GM12878 (cell line): ENCODE measurements around the gene SH3BGRL3. TPM values are rescaled to one million over a fixed set of nuclear protein-coding genes. Genes with fewer than 3 reads are reported as not detected.
A peak's percentile ranks its signal among the peaks of the same experiment; 100 is the strongest.

Experiments used
- ATAC-seq: fragments of 200-7000 bp; cut with Tn5 transposase; 3 replicates; pipeline ENCODE4 v1.9.1; 2020; ENCODE audit warnings: mild to moderate bottlenecking, moderate library complexity
- BruUV-seq: library from RNA; stranded (reverse); fragments of 400-500 nt; replicated peaks from 2 replicates; lab custom pipeline; 2021; lab: Mats Ljungman, UMichigan
- CTCF ChIA-PET: fragments of 300-600 bp; sonication (Branson Sonifier 250); formaldehyde crosslinking; extraction: SDS; loops from one replicate; lab custom pipeline; 2021; ENCODE audit warnings: inconsistent platforms; lab: Yijun Ruan, JAX
- POLR2A ChIA-PET: fragments of 350-600 bp; formaldehyde crosslinking; extraction: SDS; loops from one replicate; lab custom pipeline; 2021; ENCODE audit warnings: inconsistent platforms; lab: Charles Lee
- RAD21 ChIA-PET: fragments of 300-600 bp; sonication (Branson Sonifier 250); formaldehyde crosslinking; loops from one replicate; lab custom pipeline; 2023; ENCODE audit warnings: antibody characterized with exemption; ENCODE audit not compliant: unreplicated experiment; lab: Charles Lee
- SMC1A ChIA-PET: fragments of 300-600 bp; sonication (Branson Sonifier 250); formaldehyde crosslinking; loops from one replicate; lab custom pipeline; 2023; ENCODE audit not compliant: unreplicated experiment, uncharacterized antibody; lab: Charles Lee
- DNase-seq: peaks from one replicate; pipeline ENCODE4 v3.0.0-alpha.2; 2011; ENCODE audit warnings: low read depth, low spot score
- FAIRE-seq: peaks from 3 replicates; lab custom pipeline; 2011; peaks lifted over from hg19 to GRCh38; lab: Jason Lieb, UNC
- H2AFZ ChIP-seq: 2 replicates; pipeline ENCODE4 v1.6.0; 2011; ENCODE audit warnings: low read depth, low read length, control low read depth; ENCODE audit not compliant: control insufficient read depth
- H3K27ac ChIP-seq: 2 replicates; pipeline ENCODE4 v1.5.1; 2011; ENCODE audit warnings: control low read depth; ENCODE audit not compliant: control insufficient read depth, insufficient read depth
- H3K27me3 ChIP-seq, 2 experiments: replicated peaks in 1 of 2; 2 replicates each; pipeline versions ENCODE4 v1.6.0 to v1.6.1; 2011; ENCODE audit warnings: low read length in 1 of 2; ENCODE audit not compliant: control insufficient read depth in 2 of 2, insufficient read depth in 2 of 2
- H3K36me3 ChIP-seq, 2 experiments: 2 replicates each; pipeline ENCODE4 v1.5.1; 2011; ENCODE audit warnings: low read length in 1 of 2; ENCODE audit not compliant: control insufficient read depth in 2 of 2, insufficient read depth in 2 of 2
- H3K4me1 ChIP-seq: 2 replicates; pipeline ENCODE4 v1.6.1; 2011; ENCODE audit warnings: mild to moderate bottlenecking, low read length, moderate library complexity, mixed read lengths; ENCODE audit not compliant: control insufficient read depth, insufficient read depth
- H3K4me2 ChIP-seq: 2 replicates; pipeline ENCODE4 v1.6.0; 2011; ENCODE audit warnings: control low read depth; ENCODE audit not compliant: control insufficient read depth, insufficient read depth
- H3K4me3 ChIP-seq: fragments of 200-600 bp; sonication (generic); 2 replicates; pipeline ENCODE4 v1.5.1; 2016
- H3K79me2 ChIP-seq: 2 replicates; pipeline ENCODE4 v1.6.0; 2011; ENCODE audit warnings: low read length; ENCODE audit not compliant: control insufficient read depth, insufficient read depth
- H3K9ac ChIP-seq: 2 replicates; pipeline ENCODE4 v1.8.0; 2011; ENCODE audit warnings: low read length, control low read depth, mixed read lengths; ENCODE audit not compliant: control insufficient read depth, insufficient read depth
- H3K9me3 ChIP-seq: replicated peaks from 3 replicates; pipeline ENCODE4 v1.5.1; 2011; ENCODE audit warnings: mild to moderate bottlenecking, low read length; ENCODE audit not compliant: control insufficient read depth, insufficient read depth
- H4K20me1 ChIP-seq: 2 replicates; pipeline ENCODE4 v1.6.0; 2011; ENCODE audit not compliant: control insufficient read depth, insufficient read depth
- CBX5 ChIP-seq: sonication (generic); IDR thresholded peaks from 2 replicates; pipeline ENCODE4 v1.6.1; 2016; ENCODE audit warnings: low read depth, moderate library complexity, mild to moderate bottlenecking, inconsistent platforms
- GATAD2B ChIP-seq: fragments of 450-650 bp; conservative IDR thresholded peaks from 2 replicates; pipeline ENCODE4 v1.6.1; 2017; ENCODE audit warnings: low read depth, mild to moderate bottlenecking, moderate library complexity
- HDAC2 ChIP-seq: fragments of 200-600 bp; sonication (generic); IDR thresholded peaks from 2 replicates; pipeline ENCODE4 v1.6.1; 2017
- JUNB ChIP-seq: IDR thresholded peaks from 2 replicates; pipeline ENCODE4 v1.6.1; 2016; ENCODE audit warnings: antibody characterized with exemption, mild to moderate bottlenecking
- SMAD1 ChIP-seq: fragments of 450-650 bp; IDR thresholded peaks from 2 replicates; pipeline ENCODE4 v1.6.1; 2018; ENCODE audit warnings: mild to moderate bottlenecking, low read depth; ENCODE audit not compliant: partially characterized antibody
- SUPT20H ChIP-seq: IDR thresholded peaks from 2 replicates; pipeline ENCODE4 v1.6.1; 2011; ENCODE audit warnings: low read depth, mild to moderate bottlenecking, low read length, moderate library complexity, borderline replicate concordance; ENCODE audit not compliant: control insufficient read depth
- WGBS: methylation state at CpG from one replicate; pipeline ENCODE4 v1.1.6; 2016; ENCODE audit warnings: low lambda C conversion rate; ENCODE audit not compliant: insufficient replicate concordance, insufficient coverage; ENCODE audit errors: missing lambda C conversion rate; 5-methylcytosine and 5-hydroxymethylcytosine counted together
- in situ Hi-C: fragments of 300-500 bp; cut with MboI; formaldehyde crosslinking; loops from 9 replicates; pipeline ENCODE4 v1.14.3; 2018; ENCODE audit warnings: mixed read lengths
- intact Hi-C: fragments of 100-400 bp; cut with micrococcal nuclease; formaldehyde crosslinking; loops from one replicate; pipeline ENCODE4 v1.14.2; 2022; ENCODE audit not compliant: unreplicated experiment
- polyA plus RNA-seq, 11 experiments: library from polyadenylated mRNA; depleted of rRNA in 4 of 11; unstranded in 6 of 11; stranded (reverse) in 5 of 11; fragments of >200 nt; fragmentation: Nextera tagmentation in 4 of 11; fragmentation: Illumina TruSeq in 1 of 11; extraction: Ambion mirVana in 4 of 11; extraction: Trizol in 1 of 11; gene quantifications; 1 replicate in 1 of 11; 2 replicates in 10 of 11; pipeline versions ENCODE4 v1.2.1 to v1.2.3, GENCODE V29; 2011 to 2016; ENCODE audit warnings: inconsistent platforms in 2 of 11, missing spikeins in 2 of 11, low read depth in 1 of 11
- total RNA-seq, 4 experiments: library from RNA; depleted of rRNA in 3 of 4; stranded (reverse); fragments of >200 nt in 3 of 4; fragmentation: Illumina TruSeq in 1 of 4; extraction: Trizol in 1 of 4; gene quantifications; 2 replicates each; pipeline versions ENCODE4 v1.2.1 to v1.2.3, GENCODE V29; 2013 to 2021
- TF ChIP-seq, protein P1 (sequence below): fragments of 450-650 bp; IDR thresholded peaks from 2 replicates; pipeline ENCODE4 v1.6.1; 2016; ENCODE audit warnings: mild to moderate bottlenecking
- TF ChIP-seq, protein P2 (sequence below): fragments of 450-650 bp; IDR thresholded peaks from 2 replicates; pipeline ENCODE4 v1.6.1; 2017; ENCODE audit warnings: mild to moderate bottlenecking, moderate library complexity

Gene SH3BGRL3
- total and polyA plus RNA-seq, 10 of the 15 experiments (the other 5 are each of a cell fraction or from before 2014, with no cell fraction given) = 39.7 to 390 (median 118) TPM

DNA sequence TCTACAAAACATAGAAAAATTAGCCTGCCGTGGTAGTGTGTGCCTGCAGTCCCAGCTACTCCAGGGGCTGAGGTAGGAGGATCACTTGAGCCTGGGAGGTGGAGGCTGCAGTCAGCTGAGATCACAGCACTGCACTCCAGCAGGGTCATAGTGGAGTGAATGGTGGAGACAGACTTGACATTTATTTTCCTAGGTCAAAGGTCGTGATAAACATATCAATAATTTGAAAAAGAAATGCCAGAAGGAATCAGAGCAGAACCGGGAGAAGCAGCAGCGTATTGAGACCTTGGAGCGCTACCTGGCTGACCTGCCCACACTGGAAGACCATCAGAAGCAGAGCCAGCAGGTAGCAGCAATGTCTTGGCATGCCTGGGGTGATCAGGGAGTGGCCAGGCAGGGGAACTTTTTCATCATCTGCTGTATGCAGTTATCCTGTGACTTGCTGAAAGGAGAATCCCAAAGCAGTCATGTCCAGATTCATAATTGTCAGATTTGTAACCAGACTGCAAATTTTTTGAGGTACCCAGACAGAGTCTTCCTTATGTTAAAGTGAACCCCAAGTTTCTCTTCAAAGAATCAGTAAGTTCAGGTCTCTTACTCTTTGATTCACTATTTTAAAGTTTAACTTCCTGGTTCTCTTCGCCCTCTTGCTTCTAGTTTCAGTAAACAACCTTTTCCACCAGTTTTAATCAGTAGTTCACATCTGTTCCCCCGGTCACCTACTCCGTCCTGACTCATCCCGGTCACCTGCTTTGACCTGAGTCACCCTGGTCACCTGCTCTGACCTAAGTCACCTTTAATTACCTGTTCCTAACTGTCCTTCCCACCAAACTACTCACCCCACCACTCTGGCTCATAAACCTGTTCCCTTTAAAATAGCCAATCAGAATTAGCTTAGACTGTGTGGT lies 11.3 kb upstream of the SH3BGRL3 start (continued):
- TF ChIP-seq SMAD1 (no peak), HDAC2 (no peak), JUNB (no peak), SUPT20H (no peak)
- TF ChIP-seq, protein P1, sequence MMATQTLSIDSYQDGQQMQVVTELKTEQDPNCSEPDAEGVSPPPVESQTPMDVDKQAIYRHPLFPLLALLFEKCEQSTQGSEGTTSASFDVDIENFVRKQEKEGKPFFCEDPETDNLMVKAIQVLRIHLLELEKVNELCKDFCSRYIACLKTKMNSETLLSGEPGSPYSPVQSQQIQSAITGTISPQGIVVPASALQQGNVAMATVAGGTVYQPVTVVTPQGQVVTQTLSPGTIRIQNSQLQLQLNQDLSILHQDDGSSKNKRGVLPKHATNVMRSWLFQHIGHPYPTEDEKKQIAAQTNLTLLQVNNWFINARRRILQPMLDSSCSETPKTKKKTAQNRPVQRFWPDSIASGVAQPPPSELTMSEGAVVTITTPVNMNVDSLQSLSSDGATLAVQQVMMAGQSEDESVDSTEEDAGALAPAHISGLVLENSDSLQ = no peak

GRCh38 chr1:26269198-26269550 lies 10.7 kb upstream of the SH3BGRL3 start:
- RAD21 ChIA-PET = interaction anchor here (0.9 kb wide), 1 partner anchor 53 kb away, joined by 4 read pairs; no protein-coding TSS in a partner anchor
- Histone ChIP-seq H3K9ac (no peak overlapping the region), H3K36me3 (peaks cover 11 to 17% of the 10 kb centered on the region in 2 experiments), H3K27ac (no peak overlapping the region), H3K4me1 (no peaks in the 10 kb centered on the region), H4K20me1 (no peaks in the 10 kb centered on the region), H3K27me3 (no peaks in the 10 kb centered on the region), H3K4me2 (no peak overlapping the region), H3K4me3 (no peak overlapping the region), H3K79me2 (no peaks in the 10 kb centered on the region), H2AFZ (no peak overlapping the region), H3K9me3 (peaks cover 6% of the 10 kb centered on the region; the same call in 2 of the 3 replicates)
- no TSS peak for BruUV-seq
- intact Hi-C loops (no loop called here), in situ Hi-C loops (no loop called here)
- WGBS = 97% methylated on average over 4 of the region's 4 CpGs
- ATAC-seq = no peak
- POLR2A ChIA-PET = interaction anchor here (0.6 kb wide), 1 partner anchor 139 kb away, joined by 4 read pairs; no protein-coding TSS in a partner anchor
- SMC1A ChIA-PET = no interaction called here
- CTCF ChIA-PET = interaction anchor here (1.7 kb wide), 1 partner anchor 53 kb away, joined by 6 read pairs; no protein-coding TSS in a partner anchor
- FAIRE-seq = no peak
- no peak for DNase-seq
- peak; percentile 77; the same call in 1 of the 2 replicates for TF ChIP-seq CBX5
- no peak for TF ChIP-seq GATAD2B
- TF ChIP-seq, protein P2, sequence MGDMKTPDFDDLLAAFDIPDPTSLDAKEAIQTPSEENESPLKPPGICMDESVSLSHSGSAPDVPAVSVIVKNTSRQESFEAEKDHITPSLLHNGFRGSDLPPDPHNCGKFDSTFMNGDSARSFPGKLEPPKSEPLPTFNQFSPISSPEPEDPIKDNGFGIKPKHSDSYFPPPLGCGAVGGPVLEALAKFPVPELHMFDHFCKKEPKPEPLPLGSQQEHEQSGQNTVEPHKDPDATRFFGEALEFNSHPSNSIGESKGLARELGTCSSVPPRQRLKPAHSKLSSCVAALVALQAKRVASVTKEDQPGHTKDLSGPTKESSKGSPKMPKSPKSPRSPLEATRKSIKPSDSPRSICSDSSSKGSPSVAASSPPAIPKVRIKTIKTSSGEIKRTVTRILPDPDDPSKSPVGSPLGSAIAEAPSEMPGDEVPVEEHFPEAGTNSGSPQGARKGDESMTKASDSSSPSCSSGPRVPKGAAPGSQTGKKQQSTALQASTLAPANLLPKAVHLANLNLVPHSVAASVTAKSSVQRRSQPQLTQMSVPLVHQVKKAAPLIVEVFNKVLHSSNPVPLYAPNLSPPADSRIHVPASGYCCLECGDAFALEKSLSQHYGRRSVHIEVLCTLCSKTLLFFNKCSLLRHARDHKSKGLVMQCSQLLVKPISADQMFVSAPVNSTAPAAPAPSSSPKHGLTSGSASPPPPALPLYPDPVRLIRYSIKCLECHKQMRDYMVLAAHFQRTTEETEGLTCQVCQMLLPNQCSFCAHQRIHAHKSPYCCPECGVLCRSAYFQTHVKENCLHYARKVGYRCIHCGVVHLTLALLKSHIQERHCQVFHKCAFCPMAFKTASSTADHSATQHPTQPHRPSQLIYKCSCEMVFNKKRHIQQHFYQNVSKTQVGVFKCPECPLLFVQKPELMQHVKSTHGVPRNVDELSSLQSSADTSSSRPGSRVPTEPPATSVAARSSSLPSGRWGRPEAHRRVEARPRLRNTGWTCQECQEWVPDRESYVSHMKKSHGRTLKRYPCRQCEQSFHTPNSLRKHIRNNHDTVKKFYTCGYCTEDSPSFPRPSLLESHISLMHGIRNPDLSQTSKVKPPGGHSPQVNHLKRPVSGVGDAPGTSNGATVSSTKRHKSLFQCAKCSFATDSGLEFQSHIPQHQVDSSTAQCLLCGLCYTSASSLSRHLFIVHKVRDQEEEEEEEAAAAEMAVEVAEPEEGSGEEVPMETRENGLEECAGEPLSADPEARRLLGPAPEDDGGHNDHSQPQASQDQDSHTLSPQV = no peak
